Esophagus squamous epithelium (tissue), 4 donors: ENCODE measurements around the gene FCGR3B.
"Not testable (repeated sequence)": the region's sequence is repeated elsewhere in the genome, so short reads cannot be mapped to it uniquely, and the experiment has no call there.

ENCODE experiments used
- CTCF ChIP-seq, 6 experiments: fragments of 450-650 bp in 4 of 6; fragments of 200-600 bp in 2 of 6; sonication (generic) in 2 of 6; IDR thresholded peaks; one replicate each; pipeline ENCODE4 v1.5.1; 2016 to 2019; ENCODE audit warnings: antibody characterized with exemption in 6 of 6, mild to moderate bottlenecking in 4 of 6, moderate library complexity in 4 of 6
- POLR2A ChIP-seq, 4 donors: fragments of 450-650 bp; IDR thresholded peaks; one replicate each; pipeline ENCODE4 v1.6.1; 2017; ENCODE audit warnings: antibody characterized with exemption in 4 of 4, mild to moderate bottlenecking in 4 of 4, moderate library complexity in 3 of 4

- not testable (repeated sequence) for TF ChIP-seq POLR2A, CTCF (IDR thresholded peaks at IDR 0.05)
Measured at GRCh38 chr1:161611866-161612321, 19.1 kb downstream of the FCGR3B start.
